ENCODE data around the gene AFF1.

- TF ChIP-seq, protein P1, sequence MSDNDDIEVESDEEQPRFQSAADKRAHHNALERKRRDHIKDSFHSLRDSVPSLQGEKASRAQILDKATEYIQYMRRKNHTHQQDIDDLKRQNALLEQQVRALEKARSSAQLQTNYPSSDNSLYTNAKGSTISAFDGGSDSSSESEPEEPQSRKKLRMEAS (IDR thresholded peaks at IDR 0.05), result no peak
- no peak for TF ChIP-seq YY1 (IDR thresholded peaks at IDR 0.05; ENCODE audit: low read depth)
- no peak for TF ChIP-seq CREB1 (IDR thresholded peaks at IDR 0.05; ENCODE audit: low read depth)
- no peak for TF ChIP-seq EGR1 (IDR thresholded peaks at IDR 0.05)
- no peak for TF ChIP-seq TEAD4 (IDR thresholded peaks at IDR 0.05)
- no peak for TF ChIP-seq EP300 (IDR thresholded peaks at IDR 0.05; ENCODE audit: borderline replicate concordance)
- no peak for TF ChIP-seq TAF1 (IDR thresholded peaks at IDR 0.05; ENCODE audit: low read depth)
- no peak for TF ChIP-seq FOXM1 (IDR thresholded peaks at IDR 0.05; ENCODE audit: borderline replicate concordance, low read depth)
- TF ChIP-seq REST (IDR thresholded peaks at IDR 0.05; ENCODE audit: low read depth), result no peak
These were observed 212.3 kb downstream of the AFF1 start for GRCh38 chr4:87147116-87147515.
